Activated CD4-positive, alpha-beta memory T cell treated with anti-CD3 and anti-CD28 coated beads, Interleukin-2, amount 10 ng/mL, durations not matched to agents 7 days and 5 days (primary cell): ENCODE measurements around the gene PROSER1. TPM values are rescaled to one million over a fixed set of nuclear protein-coding genes. Genes with fewer than 3 reads are reported as not detected.
"Not testable (repeated sequence)": the region's sequence is repeated elsewhere in the genome, so short reads cannot be mapped to it uniquely, and the experiment has no call there.

Experiments used
- CTCF ChIA-PET: fragments of 350-600 bp; sonication (Branson Sonifier 250); formaldehyde crosslinking; loops from one replicate; lab custom pipeline; 2021; ENCODE audit warnings: antibody characterized with exemption, inconsistent platforms; lab: Charles Lee
- POLR2A ChIA-PET: fragments of 350-600 bp; sonication (Branson Sonifier 250); formaldehyde crosslinking; loops from one replicate; lab custom pipeline; 2021; ENCODE audit warnings: antibody characterized with exemption; lab: Charles Lee
- DNase-seq: peaks from one replicate; pipeline ENCODE4 v3.0.0-alpha.2; 2020
- H3K27ac Mint-ChIP-seq: one replicate; pipeline ENCODE4 v1.8.0; 2021; ENCODE audit warnings: mild to moderate bottlenecking, mixed read lengths
- H3K27me3 Mint-ChIP-seq: one replicate; pipeline ENCODE4 v1.8.0; 2021; ENCODE audit warnings: mixed read lengths
- H3K36me3 Mint-ChIP-seq: one replicate; pipeline ENCODE4 v1.8.0; 2021; ENCODE audit warnings: low read depth, mixed read lengths
- H3K4me1 Mint-ChIP-seq: one replicate; pipeline ENCODE4 v1.8.0; 2021; ENCODE audit warnings: mixed read lengths
- H3K4me3 Mint-ChIP-seq: one replicate; pipeline ENCODE4 v1.8.0; 2021; ENCODE audit warnings: mild to moderate bottlenecking, mixed read lengths
- H3K9me3 Mint-ChIP-seq: one replicate; pipeline ENCODE4 v1.8.0; 2021; ENCODE audit warnings: mixed read lengths
- total RNA-seq, 2 experiments: library from RNA; stranded (reverse); gene quantifications; one replicate each; pipeline ENCODE4 v1.2.3, GENCODE V29; 2021

The PROSER1 gene
- total RNA-seq: 10 to 100 TPM; 53.2 to 60.7 TPM

- Mint-ChIP-seq H3K9me3 (no peaks in the 10 kb centered on the region), H3K4me3 (peak within 1 kb of the TSS; percentile 87), H3K27ac (peak within 1 kb of the TSS; percentile 93), H3K4me1 (peaks cover 52% of the 10 kb centered on the region), H3K27me3 (no peaks in the 10 kb centered on the region), H3K36me3 (peaks cover 16% of the 10 kb centered on the region)
- POLR2A ChIA-PET: interaction anchor here (0.8 to 4.1 kb wide), 12 partner anchors 8 to 1627 kb away, joined by 3 to 28 read pairs (median 7); partner anchors contain the start of genes COG6 and UFM1
- CTCF ChIA-PET: interaction anchor here (0.8 to 3.9 kb wide), 6 partner anchors 9 to 639 kb away, joined by 3 to 18 read pairs (median 3); no protein-coding TSS in a partner anchor
- peak; percentile 81 for DNase-seq
Measured at GRCh38 chr13:39037880-39038568, at the start of gene PROSER1, which contains the start of gene NHLRC3. Gene PROSER1, minus strand, starts transcription at chr13:39038089. Its CDS starts 847 bp downstream, at chr13:39037242. Gene NHLRC3, plus strand, starts transcription at chr13:39038456. Its CDS starts 184 bp downstream, at chr13:39038640.

- H3K4me1 Mint-ChIP-seq, DNase-seq, POLR2A ChIA-PET, CTCF ChIA-PET, H3K4me3 Mint-ChIP-seq, H3K36me3 Mint-ChIP-seq, H3K27ac Mint-ChIP-seq, H3K27me3 Mint-ChIP-seq, H3K9me3 Mint-ChIP-seq: not testable (repeated sequence)
Measured at GRCh38 chr13:39086251-39086945, 48.5 kb upstream of the PROSER1 start.

GRCh38 chr13:39073983-39074382 is 36.1 kb upstream of the PROSER1 start:
- no peaks in the 10 kb centered on the region for H3K36me3 Mint-ChIP-seq
- CTCF ChIA-PET: no interaction called here
- no peaks in the 10 kb centered on the region for H3K9me3 Mint-ChIP-seq
- POLR2A ChIA-PET: no interaction called here
- H3K27ac Mint-ChIP-seq: no peak overlapping the region
- no peak for DNase-seq
- H3K27me3 Mint-ChIP-seq: peaks cover 35% of the 10 kb centered on the region
- H3K4me3 Mint-ChIP-seq: no peak overlapping the region
- no peaks in the 10 kb centered on the region for H3K4me1 Mint-ChIP-seq

- H3K4me1 Mint-ChIP-seq: no peaks in the 10 kb centered on the region
- CTCF ChIA-PET: interaction anchor here (0.6 kb wide), 1 partner anchor 996 kb away, joined by 3 read pairs; no protein-coding TSS in a partner anchor
- POLR2A ChIA-PET: no interaction called here
Measured at GRCh38 chr13:39072842-39073241, 35.0 kb upstream of the PROSER1 start.

GRCh38 chr13:39062004-39062403 is 24.1 kb upstream of the PROSER1 start:
- DNase-seq: no peak
- Mint-ChIP-seq H3K36me3 (peaks cover 13% of the 10 kb centered on the region), H3K27me3 (no peaks in the 10 kb centered on the region), H3K4me1 (peaks cover 3% of the 10 kb centered on the region), H3K4me3 (no peak overlapping the region), H3K27ac (no peak overlapping the region), H3K9me3 (peaks cover 2% of the 10 kb centered on the region)
- CTCF ChIA-PET: no interaction called here
- POLR2A ChIA-PET: no interaction called here

More at GRCh38 chr13:39072842-39073241, 35.0 kb upstream of the PROSER1 start:
- no peaks in the 10 kb centered on the region for H3K36me3 Mint-ChIP-seq
- DNase-seq: no peak
- no peaks in the 10 kb centered on the region for H3K9me3 Mint-ChIP-seq
- H3K27me3 Mint-ChIP-seq: peaks cover 30% of the 10 kb centered on the region
- no peak overlapping the region for H3K27ac Mint-ChIP-seq
- no peak overlapping the region for H3K4me3 Mint-ChIP-seq

GRCh38 chr13:39058040-39058439 is 20.2 kb upstream of the PROSER1 start:
- no peaks in the 10 kb centered on the region for H3K27me3 Mint-ChIP-seq
- CTCF ChIA-PET: interaction anchor here (0.7 kb wide), 1 partner anchor 40 kb away, joined by 4 read pairs; no protein-coding TSS in a partner anchor
- H3K27ac Mint-ChIP-seq: no peak overlapping the region
- H3K4me3 Mint-ChIP-seq: no peak overlapping the region
- peaks cover 12% of the 10 kb centered on the region for H3K36me3 Mint-ChIP-seq
- POLR2A ChIA-PET: interaction anchor here (0.7 kb wide), 1 partner anchor 132 kb away, joined by 3 read pairs; no protein-coding TSS in a partner anchor
- DNase-seq: no peak
- H3K9me3 Mint-ChIP-seq: peaks cover 2% of the 10 kb centered on the region
- H3K4me1 Mint-ChIP-seq: peaks cover 3% of the 10 kb centered on the region

- peaks cover 3% of the 10 kb centered on the region for H3K4me1 Mint-ChIP-seq
- peaks cover 2% of the 10 kb centered on the region for H3K9me3 Mint-ChIP-seq
- no peaks in the 10 kb centered on the region for H3K27me3 Mint-ChIP-seq
- no peak for DNase-seq
- peaks cover 14% of the 10 kb centered on the region for H3K36me3 Mint-ChIP-seq
- ChIA-PET POLR2A (no interaction called here), CTCF (interaction anchor here (0.7 kb wide), 1 partner anchor 189 kb away, joined by 3 read pairs; no protein-coding TSS in a partner anchor)
- H3K27ac Mint-ChIP-seq: no peak overlapping the region
- no peak overlapping the region for H3K4me3 Mint-ChIP-seq
Measured at GRCh38 chr13:39056018-39056417, 18.1 kb upstream of the PROSER1 start.

GRCh38 chr13:39054112-39054511 is 16.2 kb upstream of the PROSER1 start:
- no peaks in the 10 kb centered on the region for H3K9me3 Mint-ChIP-seq
- CTCF ChIA-PET: interaction anchor here (1.3 to 1.8 kb wide), 2 partner anchors 558 to 562 kb away, joined by 4 read pairs; no protein-coding TSS in a partner anchor
- POLR2A ChIA-PET: no interaction called here

GRCh38 chr13:39052944-39053343 is 15.1 kb upstream of the PROSER1 start:
- no peak for DNase-seq
- ChIA-PET POLR2A (no interaction called here), CTCF (interaction anchor here (0.9 to 1.3 kb wide), 2 partner anchors 559 to 563 kb away, joined by 3 to 4 read pairs; no protein-coding TSS in a partner anchor)
- H3K4me1 Mint-ChIP-seq: no peaks in the 10 kb centered on the region
- H3K4me3 Mint-ChIP-seq: no peak overlapping the region
- no peaks in the 10 kb centered on the region for H3K27me3 Mint-ChIP-seq
- peaks cover 19% of the 10 kb centered on the region for H3K36me3 Mint-ChIP-seq
- H3K27ac Mint-ChIP-seq: no peak overlapping the region
- no peaks in the 10 kb centered on the region for H3K9me3 Mint-ChIP-seq

More at GRCh38 chr13:39054112-39054511, 16.2 kb upstream of the PROSER1 start:
- Mint-ChIP-seq H3K27ac (no peak overlapping the region), H3K36me3 (peaks cover 10% of the 10 kb centered on the region), H3K27me3 (no peaks in the 10 kb centered on the region), H3K4me1 (no peaks in the 10 kb centered on the region), H3K4me3 (no peak overlapping the region)
- no peak for DNase-seq

GRCh38 chr13:39051157-39051556 is 13.3 kb upstream of the PROSER1 start:
- Mint-ChIP-seq H3K4me1 (no peaks in the 10 kb centered on the region), H3K27me3 (no peaks in the 10 kb centered on the region), H3K9me3 (no peaks in the 10 kb centered on the region), H3K27ac (no peak overlapping the region), H3K4me3 (no peak overlapping the region), H3K36me3 (peaks cover 19% of the 10 kb centered on the region)
- ChIA-PET CTCF (interaction anchor here (0.6 to 2.1 kb wide), 4 partner anchors 62 to 565 kb away, joined by 3 to 13 read pairs (median 6); no protein-coding TSS in a partner anchor), POLR2A (interaction anchor here (1.0 kb wide), 1 partner anchor 12 kb away, joined by 3 read pairs; no protein-coding TSS in a partner anchor)
- DNase-seq: no peak

GRCh38 chr13:39049274-39049673 is 11.4 kb upstream of the PROSER1 start:
- Mint-ChIP-seq H3K9me3 (no peaks in the 10 kb centered on the region), H3K4me1 (no peaks in the 10 kb centered on the region), H3K36me3 (peaks cover 30% of the 10 kb centered on the region), H3K4me3 (no peak overlapping the region), H3K27ac (no peak overlapping the region), H3K27me3 (no peaks in the 10 kb centered on the region)
- ChIA-PET POLR2A (interaction anchor here (1.9 kb wide), 1 partner anchor 11 kb away, joined by 12 read pairs; the partner anchor contains the start of genes NHLRC3 and PROSER1), CTCF (interaction anchor here (0.8 to 1.3 kb wide), 4 partner anchors 210 to 567 kb away, joined by 3 to 5 read pairs (median 4); no protein-coding TSS in a partner anchor)
- DNase-seq: no peak

GRCh38 chr13:39048806-39049205 is 10.9 kb upstream of the PROSER1 start:
- H3K27me3 Mint-ChIP-seq: no peaks in the 10 kb centered on the region
- H3K4me1 Mint-ChIP-seq: no peaks in the 10 kb centered on the region
- no peak overlapping the region for H3K4me3 Mint-ChIP-seq

More at GRCh38 chr13:39048806-39049205, 10.9 kb upstream of the PROSER1 start:
- ChIA-PET CTCF (interaction anchor here (0.8 to 1.3 kb wide), 5 partner anchors 11 to 567 kb away, joined by 3 to 5 read pairs (median 3); partner anchors contain the start of genes NHLRC3 and PROSER1), POLR2A (interaction anchor here (1.9 kb wide), 1 partner anchor 11 kb away, joined by 12 read pairs; the partner anchor contains the start of genes NHLRC3 and PROSER1)
- DNase-seq: no peak
- H3K36me3 Mint-ChIP-seq: peaks cover 35% of the 10 kb centered on the region
- H3K27ac Mint-ChIP-seq: no peak overlapping the region
- H3K9me3 Mint-ChIP-seq: no peaks in the 10 kb centered on the region
